Large intestine (tissue), 3 donors: ENCODE data around the gene ACAA2. TPM values are rescaled to one million over a fixed set of nuclear protein-coding genes. Genes with fewer than 3 reads are reported as not detected.
"Not testable (repeated sequence)": the region's sequence is repeated elsewhere in the genome, so short reads cannot be mapped to it uniquely, and the experiment has no call there.

Experiments
- DNase-seq, 2 donors: peaks; one replicate each; pipeline versions ENCODE4 v3.0.0 to v3.0.0-alpha.2; 2013
- H3K27ac ChIP-seq: one replicate; pipeline ENCODE4 v1.5.1; 2013; ENCODE audit warnings: low read length
- H3K27me3 ChIP-seq: 2 replicates; pipeline ENCODE4 v1.6.1; 2013; ENCODE audit warnings: low read length; ENCODE audit not compliant: control insufficient read depth, insufficient read depth
- H3K36me3 ChIP-seq: 2 replicates; pipeline ENCODE4 v1.6.1; 2013; ENCODE audit warnings: low read length; ENCODE audit not compliant: control insufficient read depth, insufficient read depth
- H3K4me1 ChIP-seq: one replicate; pipeline ENCODE4 v1.6.1; 2013; ENCODE audit warnings: low read length; ENCODE audit not compliant: control insufficient read depth, insufficient read depth
- H3K4me3 ChIP-seq: one replicate; pipeline ENCODE4 v1.5.1; 2013; ENCODE audit warnings: low read length
- H3K9me3 ChIP-seq: one replicate; pipeline ENCODE4 v1.6.1; 2013; ENCODE audit warnings: mild to moderate bottlenecking, low read depth, low read length, moderate library complexity; ENCODE audit not compliant: control insufficient read depth
- WGBS: methylation state at CpG from one replicate; pipeline ENCODE4 v1.1.5; 2013; ENCODE audit warnings: low lambda C conversion rate; ENCODE audit not compliant: insufficient coverage; 5-methylcytosine and 5-hydroxymethylcytosine counted together
- polyA plus RNA-seq: library from polyadenylated mRNA; unstranded; fragments of 120-200 nt; gene quantifications from one replicate; pipeline ENCODE4 v1.2.1, GENCODE V29; 2013

The ACAA2 gene
- polyA plus RNA-seq, 1 donor, result 88.7 TPM

GRCh38 chr18:49795612-49796552, 17.5 kb downstream of the ACAA2 start:
- WGBS, result 86% methylated on average over 3 of the region's 7 CpGs
- Histone ChIP-seq H3K27me3 (no peaks in the 10 kb centered on the region), H3K9me3 (peaks cover 9% of the 10 kb centered on the region), H3K36me3 (peaks cover 30% of the 10 kb centered on the region), H3K27ac (peak overlapping the region; percentile 60), H3K4me1 (peaks cover 8% of the 10 kb centered on the region), H3K4me3 (no peak overlapping the region)
- DNase-seq, result no peak

GRCh38 chr18:49794743-49795142, 18.6 kb downstream of the ACAA2 start:
- Histone ChIP-seq H3K36me3 (peaks cover 40% of the 10 kb centered on the region), H3K4me1 (peaks cover 8% of the 10 kb centered on the region), H3K27ac (peak overlapping the region; percentile 60), H3K4me3 (no peak overlapping the region), H3K9me3 (peaks cover 8% of the 10 kb centered on the region), H3K27me3 (no peaks in the 10 kb centered on the region)
- no CpG with 5 or more reads among the region's 3 CpGs for WGBS
- peak in 1 of 2 donors; percentile 73 for DNase-seq

GRCh38 chr18:49789560-49790134, 23.7 kb downstream of the ACAA2 start:
- H3K36me3 ChIP-seq, result peaks cover 62% of the 10 kb centered on the region
- not testable (repeated sequence) for DNase-seq, H3K9me3 ChIP-seq, H3K27me3 ChIP-seq, H3K4me1 ChIP-seq, H3K4me3 ChIP-seq, H3K27ac ChIP-seq
- 90% methylated on average over 2 of the region's 8 CpGs for WGBS

- peak in 1 of 2 donors; percentile 25 for DNase-seq
- no peaks in the 10 kb centered on the region for H3K27me3 ChIP-seq
- no peaks in the 10 kb centered on the region for H3K4me1 ChIP-seq
- no CpG with 5 or more reads among the region's 5 CpGs for WGBS
- no peaks in the 10 kb centered on the region for H3K9me3 ChIP-seq
- H3K27ac ChIP-seq, result no peak overlapping the region
- peaks cover 67% of the 10 kb centered on the region for H3K36me3 ChIP-seq
- no peak overlapping the region for H3K4me3 ChIP-seq
Measured at GRCh38 chr18:49788327-49788898, 24.9 kb downstream of the ACAA2 start.

GRCh38 chr18:49786019-49786720, 27.2 kb downstream of the ACAA2 start:
- Histone ChIP-seq H3K36me3 (peaks cover 58% of the 10 kb centered on the region), H3K9me3 (no peaks in the 10 kb centered on the region), H3K27me3 (no peaks in the 10 kb centered on the region), H3K4me3 (no peak overlapping the region), H3K4me1 (no peaks in the 10 kb centered on the region), H3K27ac (no peak overlapping the region)
- no peak for DNase-seq
- WGBS, result no CpG with 5 or more reads among the region's 1 CpG

- Histone ChIP-seq H3K4me1 (no peaks in the 10 kb centered on the region), H3K4me3 (no peak overlapping the region), H3K36me3 (peaks cover 54% of the 10 kb centered on the region), H3K27me3 (no peaks in the 10 kb centered on the region), H3K9me3 (no peaks in the 10 kb centered on the region), H3K27ac (no peak overlapping the region)
- WGBS, result no CpG with 5 or more reads among the region's 1 CpG
- no peak for DNase-seq
Measured at GRCh38 chr18:49784427-49785185, 28.7 kb downstream of the ACAA2 start.

- H3K27ac ChIP-seq, H3K27me3 ChIP-seq, H3K4me1 ChIP-seq, H3K4me3 ChIP-seq, H3K9me3 ChIP-seq, DNase-seq: not testable (repeated sequence)
- peaks cover 49% of the 10 kb centered on the region for H3K36me3 ChIP-seq
- 100% methylated on average over 3 of the region's 3 CpGs for WGBS
Measured at GRCh38 chr18:49783631-49784030, 29.7 kb downstream of the ACAA2 start.

- no CpG with 5 or more reads among the region's 8 CpGs for WGBS
- H3K36me3 ChIP-seq, result peaks cover 22% of the 10 kb centered on the region
Measured at GRCh38 chr18:49778826-49779465, 34.4 kb downstream of the ACAA2 start.

GRCh38 chr18:49769047-49769728, 44.1 kb downstream of the ACAA2 start:
- peaks cover 5% of the 10 kb centered on the region for H3K4me1 ChIP-seq
- peak in 1 of 2 donors; percentile 37 for DNase-seq
- H3K27ac ChIP-seq, result no peak overlapping the region
- no peaks in the 10 kb centered on the region for H3K27me3 ChIP-seq
- H3K4me3 ChIP-seq, result no peak overlapping the region
- no peaks in the 10 kb centered on the region for H3K36me3 ChIP-seq
- no peaks in the 10 kb centered on the region for H3K9me3 ChIP-seq
- WGBS, result no CpG with 5 or more reads among the region's 1 CpG

More at GRCh38 chr18:49778826-49779465, 34.4 kb downstream of the ACAA2 start:
- H3K4me1 ChIP-seq, result no peaks in the 10 kb centered on the region
- DNase-seq, result no peak
- no peak overlapping the region for H3K27ac ChIP-seq
- H3K4me3 ChIP-seq, result no peak overlapping the region
- H3K27me3 ChIP-seq, result no peaks in the 10 kb centered on the region
- H3K9me3 ChIP-seq, result peaks cover 8% of the 10 kb centered on the region
